ENCODE results near the gene CHPF. TPM values are rescaled to one million over a fixed set of nuclear protein-coding genes. Genes with fewer than 3 reads are reported as not detected.

The CHPF gene
- total RNA-seq (1 to 10 TPM; 3.7 to 3.8 TPM), polyA plus RNA-seq (1 to 10 TPM; 3.8 to 4.2 (median 4.2) TPM), total RNA-seq (3.4 to 27.4 (median 6.0) reads per million in 6 experiments)

DNA sequence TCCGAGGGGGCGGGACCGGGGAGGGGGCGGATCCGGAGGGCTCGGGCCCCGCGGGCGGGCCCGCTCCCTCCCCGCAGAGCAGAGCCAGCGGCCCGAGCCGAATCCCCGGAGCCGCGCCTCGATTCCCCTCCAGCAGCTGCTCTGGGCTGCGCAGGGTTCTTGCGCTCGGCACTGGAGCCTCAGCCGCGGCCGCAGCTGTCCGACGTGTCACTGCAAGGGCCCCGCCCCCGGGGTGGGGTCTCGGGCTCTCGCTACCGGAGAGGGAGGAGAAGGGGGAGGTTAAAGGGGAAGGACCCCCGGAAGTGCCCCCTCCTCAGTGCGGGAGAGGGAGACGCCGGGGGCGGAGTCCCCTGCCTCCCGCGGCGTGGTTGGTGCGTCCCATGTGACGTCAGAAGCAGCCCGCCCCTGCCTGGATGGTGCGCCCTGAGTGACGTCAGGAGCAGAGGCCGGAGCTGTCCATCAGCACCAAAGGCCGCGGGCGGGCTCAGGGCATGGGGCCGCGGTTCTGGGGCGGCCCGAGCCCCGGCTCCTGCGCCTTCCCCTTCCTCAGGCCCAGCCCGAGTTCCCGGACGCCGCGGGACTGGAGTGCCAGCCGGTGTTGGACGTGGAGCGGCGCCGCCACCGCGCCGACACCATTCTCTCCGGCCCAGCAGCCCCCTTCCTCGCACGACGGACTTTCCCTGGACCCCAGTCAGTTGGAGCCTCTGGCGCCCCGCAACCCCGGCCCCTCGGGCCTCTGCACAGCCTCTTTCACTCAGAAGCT, at the start of gene CHPF, which contains the start of gene TMEM198:
Gene CHPF, minus strand, starts transcription at position 214 of the 763 bp plus-strand sequence. CDS start 271 bp downstream, outside the sequence.
Gene TMEM198, plus strand, starts transcription at position 433 of the 763 bp plus-strand sequence. CDS start 700 bp downstream, outside the sequence.
- Mint-ChIP-seq H3K9me3 (no peaks in the 10 kb centered on the region), H3K36me3 (no peaks in the 10 kb centered on the region), H3K4me3 (peak within 1 kb of the TSS; percentile 79 to 93 (median 85)), H3K4me1 (peaks cover 12 to 29% (median 23%) of the 10 kb centered on the region in 4 donors), H3K27me3 (peaks cover 11 to 25% (median 17%) of the 10 kb centered on the region in 5 donors), H3K27ac (peak within 1 kb of the TSS; percentile 28 to 91 (median 76))
- ATAC-seq (peak; percentile 69 to 73), DNase-seq (peak; percentile 79 to 95 (median 86))
- POLR2A ChIA-PET, result interaction anchor here (0.8 to 0.9 kb wide), 3 partner anchors 102 to 337 kb away, joined by 3 to 4 read pairs (median 3); partner anchors contain the start of gene ZFAND2B

DNA sequence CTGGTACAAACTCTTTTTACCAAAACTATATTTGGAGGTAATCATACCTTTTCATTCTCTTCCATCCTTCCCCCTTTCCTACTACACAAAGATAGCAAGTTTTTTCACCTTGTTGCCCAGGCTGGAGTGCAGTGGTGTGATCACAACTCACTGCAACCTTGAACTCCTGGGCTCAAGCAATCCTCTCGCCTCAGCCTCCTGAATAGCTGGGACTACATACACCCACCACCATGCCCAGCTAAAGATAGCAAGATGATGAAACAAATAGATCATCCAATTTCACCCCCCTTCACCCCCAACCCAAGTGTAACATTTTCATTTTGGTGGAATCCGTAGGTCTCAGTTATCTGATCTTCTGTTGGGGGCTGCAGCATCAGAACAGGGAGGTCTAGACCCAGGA, 49.5 kb upstream of the CHPF start:
- peaks cover 4 to 12% (median 7%) of the 10 kb centered on the region in 4 donors for H3K4me1 Mint-ChIP-seq
- POLR2A ChIA-PET, result no interaction called here
- no peak overlapping the region for H3K27ac Mint-ChIP-seq
- no peak overlapping the region for H3K4me3 Mint-ChIP-seq
- peaks cover 0 to 14% (median 14%) of the 10 kb centered on the region in 5 donors for H3K27me3 Mint-ChIP-seq
- no peaks in the 10 kb centered on the region for H3K36me3 Mint-ChIP-seq
- DNase-seq (no peak), ATAC-seq (no peak)
- H3K9me3 Mint-ChIP-seq, result peaks cover 0 to 2% (median 0%) of the 10 kb centered on the region in 9 donors

DNA sequence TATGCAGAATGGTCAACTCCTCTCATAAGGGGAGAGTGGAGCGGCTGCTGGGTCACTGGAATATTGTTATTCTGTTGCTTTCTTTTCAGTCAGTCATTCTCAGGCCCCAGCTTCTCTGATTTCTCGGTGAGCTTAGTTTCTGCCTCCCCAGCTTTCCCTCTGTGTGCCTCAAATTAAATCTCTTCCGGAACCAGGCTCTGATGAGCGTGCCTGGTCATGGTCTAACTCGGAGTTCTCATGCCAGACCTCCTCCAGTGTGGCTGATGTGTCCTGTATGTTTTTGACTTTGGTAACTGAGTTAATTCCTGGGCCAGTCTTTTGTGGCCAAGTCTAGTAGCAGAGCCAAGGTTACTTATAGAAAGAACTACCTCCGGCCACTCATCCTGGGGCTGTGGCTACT, 49.1 kb upstream of the CHPF start:
- Mint-ChIP-seq H3K4me1 (peaks cover 2 to 8% (median 4%) of the 10 kb centered on the region in 4 donors), H3K27me3 (peaks cover 0 to 14% (median 14%) of the 10 kb centered on the region in 5 donors), H3K27ac (peak overlapping the region in 1 of 10 donors; percentile 54), H3K9me3 (peaks cover 0 to 2% (median 0%) of the 10 kb centered on the region in 9 donors), H3K36me3 (no peaks in the 10 kb centered on the region), H3K4me3 (no peak overlapping the region)
- DNase-seq, result no peak
- POLR2A ChIA-PET, result no interaction called here
- ATAC-seq, result no peak

DNA sequence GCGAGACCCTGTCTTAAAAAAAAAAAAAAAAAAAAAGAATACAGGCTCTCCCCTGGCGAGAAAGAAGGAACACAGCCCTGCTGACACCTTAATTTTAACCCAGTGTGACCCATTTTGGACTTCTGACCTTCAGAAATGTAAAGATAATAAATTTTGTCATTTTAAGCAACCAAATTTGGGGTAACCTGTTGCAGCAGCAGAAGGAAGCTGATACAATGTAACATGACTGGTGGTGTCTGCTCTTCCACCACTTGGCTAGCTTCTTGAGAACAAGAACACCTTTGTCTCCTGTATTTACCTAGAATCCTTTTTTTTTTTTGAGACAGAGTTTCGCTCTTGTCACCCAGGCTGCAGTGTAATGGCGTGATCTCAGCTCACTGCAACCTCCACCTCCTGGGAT, 47.5 kb upstream of the CHPF start:
- H3K36me3 Mint-ChIP-seq, result no peaks in the 10 kb centered on the region
- H3K4me3 Mint-ChIP-seq, result no peak overlapping the region
- DNase-seq, result no peak
- ATAC-seq, result no peak
- H3K27ac Mint-ChIP-seq, result no peak overlapping the region
- peaks cover 0 to 2% (median 0%) of the 10 kb centered on the region in 9 donors for H3K9me3 Mint-ChIP-seq
- POLR2A ChIA-PET, result interaction anchor here (0.7 kb wide), 1 partner anchor 12 kb away, joined by 4 read pairs; no protein-coding TSS in a partner anchor
- peaks cover 0 to 2% (median 0%) of the 10 kb centered on the region in 4 donors for H3K4me1 Mint-ChIP-seq
- peaks cover under 1 to 18% (median 15%) of the 10 kb centered on the region in 5 donors for H3K27me3 Mint-ChIP-seq

DNA sequence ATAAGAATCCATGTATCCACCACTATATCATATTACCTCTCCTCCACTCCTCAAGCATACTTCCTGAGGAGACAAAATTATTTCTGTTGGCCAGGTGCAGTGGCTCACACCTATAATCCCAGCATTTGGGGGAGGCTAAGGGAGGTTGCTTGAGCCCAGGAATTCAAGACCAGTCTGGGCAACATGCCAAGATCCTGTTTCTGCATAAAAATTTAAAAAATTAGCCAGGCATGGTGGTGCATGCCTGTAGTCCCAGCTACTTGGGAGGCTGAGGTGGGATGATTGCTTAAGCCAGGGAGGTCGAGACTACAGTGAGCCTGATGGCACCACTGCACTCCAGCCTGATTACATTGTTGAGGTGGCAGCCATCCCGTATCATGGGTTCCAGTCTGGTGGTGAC, 37.7 kb upstream of the CHPF start:
- POLR2A ChIA-PET, result no interaction called here
- no peak overlapping the region for H3K27ac Mint-ChIP-seq
- H3K36me3 Mint-ChIP-seq, result no peaks in the 10 kb centered on the region
- H3K4me3 Mint-ChIP-seq, result no peak overlapping the region
- DNase-seq, result no peak
- ATAC-seq, result no peak
- H3K9me3 Mint-ChIP-seq, result peaks cover 0 to 2% (median 0%) of the 10 kb centered on the region in 9 donors
- no peaks in the 10 kb centered on the region for H3K4me1 Mint-ChIP-seq
- H3K27me3 Mint-ChIP-seq, result peaks cover 8 to 21% (median 15%) of the 10 kb centered on the region in 5 donors

- POLR2A ChIA-PET, result interaction anchor here (0.5 kb wide), 1 partner anchor 12 kb away, joined by 4 read pairs; no protein-coding TSS in a partner anchor
- H3K36me3 Mint-ChIP-seq, result no peaks in the 10 kb centered on the region
- H3K9me3 Mint-ChIP-seq, result no peaks in the 10 kb centered on the region
- no peak overlapping the region for H3K27ac Mint-ChIP-seq
- H3K4me1 Mint-ChIP-seq, result no peaks in the 10 kb centered on the region
- no peak overlapping the region for H3K4me3 Mint-ChIP-seq
- DNase-seq (no peak), ATAC-seq (no peak)
- H3K27me3 Mint-ChIP-seq, result peaks cover 10 to 31% (median 17%) of the 10 kb centered on the region in 5 donors
Observed at GRCh38 chr2:219578811-219579613, 35.4 kb upstream of the CHPF start.

DNA sequence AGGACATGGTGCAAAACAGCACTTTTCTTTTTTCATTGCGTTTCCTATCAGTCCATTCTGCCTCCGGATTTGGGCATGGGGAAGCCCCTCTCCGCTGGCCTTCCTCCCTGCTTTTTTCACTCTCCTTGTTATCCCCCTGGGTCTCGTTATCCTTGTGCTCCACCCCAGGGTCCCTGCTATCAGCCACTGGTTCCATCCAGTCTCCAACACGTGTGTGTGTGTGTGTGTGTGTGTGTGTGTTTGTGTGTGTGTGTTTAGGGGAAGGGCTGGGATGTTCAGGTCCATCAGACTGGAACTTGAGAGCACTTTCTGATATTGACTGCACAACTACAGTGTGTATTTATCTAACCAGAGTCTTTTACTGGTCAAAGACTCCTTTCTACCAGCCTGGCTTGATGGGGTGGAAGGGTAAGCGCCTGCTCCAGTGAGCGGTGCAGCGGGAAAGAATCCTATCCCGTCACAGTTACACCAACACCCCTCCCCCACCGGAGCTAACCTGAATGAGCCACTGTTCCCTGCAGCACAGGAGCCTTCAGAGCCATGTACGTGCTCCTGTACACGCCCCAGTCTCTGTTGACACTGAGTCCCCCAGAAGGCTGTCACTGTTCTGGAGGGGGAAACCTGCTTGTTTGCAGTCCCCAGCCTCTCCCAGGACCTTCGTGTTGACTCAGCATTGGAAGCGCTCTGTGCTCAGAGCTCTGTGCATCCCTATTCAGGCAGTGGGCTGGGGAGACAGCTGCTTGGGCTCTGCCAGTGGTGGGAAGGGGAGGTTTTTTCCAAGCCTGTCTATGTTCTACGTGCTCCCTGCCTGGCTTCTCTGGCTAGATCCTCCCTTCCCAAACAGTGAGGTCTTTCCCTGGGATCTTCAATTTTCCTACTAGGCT, 33.1 kb upstream of the CHPF start:
- ATAC-seq, result no peak
- no peak for DNase-seq
- H3K36me3 Mint-ChIP-seq, result no peaks in the 10 kb centered on the region
- no peak overlapping the region for H3K4me3 Mint-ChIP-seq
- H3K27me3 Mint-ChIP-seq, result peaks cover 17 to 50% (median 28%) of the 10 kb centered on the region in 5 donors
- POLR2A ChIA-PET, result no interaction called here
- peaks cover 0 to 1% (median under 1%) of the 10 kb centered on the region in 4 donors for H3K4me1 Mint-ChIP-seq
- no peaks in the 10 kb centered on the region for H3K9me3 Mint-ChIP-seq
- H3K27ac Mint-ChIP-seq, result no peak overlapping the region

DNA sequence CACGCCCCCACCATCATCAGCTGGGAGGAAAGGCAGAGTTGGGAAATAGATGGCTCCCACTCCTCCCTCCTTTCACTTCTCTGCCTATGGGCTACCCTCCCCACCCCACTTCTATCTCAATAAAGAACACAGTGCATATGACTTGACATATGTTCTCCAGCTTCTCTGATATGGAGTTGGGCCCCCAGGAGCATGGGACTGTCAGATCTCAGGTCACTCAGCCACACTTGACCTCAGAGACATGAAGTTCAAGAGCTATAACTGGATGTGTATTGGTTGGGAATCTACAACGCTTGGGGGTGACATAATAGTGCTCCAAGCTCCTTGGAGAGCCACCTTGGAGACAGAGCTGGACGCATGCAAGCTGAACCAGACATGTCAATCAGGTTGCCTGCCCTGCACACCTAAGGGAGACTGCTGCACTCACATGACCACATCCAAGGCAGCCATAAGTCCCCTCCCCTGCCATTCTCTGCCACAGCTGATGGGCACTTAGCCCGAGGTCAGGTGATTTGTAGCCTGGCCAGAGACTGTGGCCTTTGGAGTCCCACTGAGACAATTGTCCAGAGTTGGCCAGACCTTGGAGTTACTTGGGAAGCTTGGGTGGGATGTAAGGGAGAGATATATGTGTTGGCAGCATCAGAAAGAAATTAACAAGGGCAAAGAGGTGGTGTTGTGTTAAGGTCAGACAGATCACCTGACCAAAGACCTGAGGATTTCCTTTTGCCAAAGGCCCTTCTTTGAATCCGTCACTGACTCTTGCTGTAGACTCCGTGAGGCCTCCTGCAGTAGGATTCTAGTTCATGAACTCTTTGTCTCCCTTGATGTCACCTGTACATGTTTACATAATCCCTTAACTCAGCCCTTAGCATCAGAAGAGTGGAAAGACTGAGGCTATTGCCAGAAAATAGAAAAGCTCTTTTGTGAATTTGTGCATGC, 32.2 kb upstream of the CHPF start:
- POLR2A ChIA-PET, result no interaction called here
- DNase-seq (no peak), ATAC-seq (no peak)
- H3K4me1 Mint-ChIP-seq, result peaks cover 0 to 2% (median under 1%) of the 10 kb centered on the region in 4 donors
- H3K27me3 Mint-ChIP-seq, result peaks cover 18 to 55% (median 30%) of the 10 kb centered on the region in 5 donors
- H3K27ac Mint-ChIP-seq, result no peak overlapping the region
- H3K36me3 Mint-ChIP-seq, result no peaks in the 10 kb centered on the region
- no peak overlapping the region for H3K4me3 Mint-ChIP-seq
- H3K9me3 Mint-ChIP-seq, result no peaks in the 10 kb centered on the region

- H3K27me3 Mint-ChIP-seq, result peaks cover 19 to 60% (median 31%) of the 10 kb centered on the region in 5 donors
- POLR2A ChIA-PET, result no interaction called here
- ATAC-seq, result no peak
- H3K4me1 Mint-ChIP-seq, result peaks cover 0 to 2% (median under 1%) of the 10 kb centered on the region in 4 donors
- no peak for DNase-seq
- H3K27ac Mint-ChIP-seq, result no peak overlapping the region
- H3K4me3 Mint-ChIP-seq, result no peak overlapping the region
- no peaks in the 10 kb centered on the region for H3K9me3 Mint-ChIP-seq
- H3K36me3 Mint-ChIP-seq, result no peaks in the 10 kb centered on the region
Observed at GRCh38 chr2:219574484-219575311, 31.1 kb upstream of the CHPF start.

DNA sequence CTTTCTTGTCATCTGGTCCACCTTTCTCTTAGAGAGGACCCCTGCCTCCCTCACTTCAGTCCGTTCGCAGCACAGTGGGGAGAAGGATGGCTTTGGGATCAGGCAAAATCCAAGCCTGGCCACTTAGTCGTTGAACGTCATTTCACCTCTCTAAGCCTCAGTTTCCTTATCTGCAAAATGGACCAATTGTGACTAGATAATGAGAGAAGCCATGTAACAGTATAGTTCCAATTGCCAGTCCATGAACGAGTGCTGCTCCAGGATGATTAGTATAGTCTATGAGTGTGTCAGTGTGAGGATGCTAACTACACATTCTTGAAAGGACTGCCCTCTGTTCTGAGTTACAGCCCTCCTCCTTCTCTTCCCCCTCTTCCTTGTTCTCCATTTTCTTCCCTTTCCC, 29.6 kb upstream of the CHPF start:
- Mint-ChIP-seq H3K9me3 (no peaks in the 10 kb centered on the region), H3K27ac (no peak overlapping the region), H3K27me3 (peaks cover 22 to 73% (median 35%) of the 10 kb centered on the region in 5 donors), H3K4me1 (peaks cover 0 to 2% (median under 1%) of the 10 kb centered on the region in 4 donors), H3K4me3 (peak overlapping the region in 5 of 10 donors; percentile 7 to 46 (median 23)), H3K36me3 (no peaks in the 10 kb centered on the region)
- ATAC-seq (no peak), DNase-seq (no peak)
- POLR2A ChIA-PET, result no interaction called here
